Sigmoid colon (tissue), 4 donors: ENCODE data around the gene MED26.

Source experiments
- POLR2A ChIP-seq, 2 donors: fragments of 450-650 bp; IDR thresholded peaks; one replicate each; pipeline ENCODE4 v1.6.1; 2016; ENCODE audit warnings: antibody characterized with exemption in 2 of 2, mild to moderate bottlenecking in 2 of 2, moderate library complexity in 2 of 2
- POLR2AphosphoS5 ChIP-seq, 4 donors: sonication (generic); formaldehyde crosslinking; IDR thresholded peaks; one replicate each; pipeline ENCODE4 v1.6.1; 2017; ENCODE audit warnings: antibody characterized with exemption in 4 of 4
- TF ChIP-seq, protein P1 (sequence below), 4 experiments: fragments of 450-650 bp in 3 of 4; fragments of 200-600 bp in 1 of 4; IDR thresholded peaks; one replicate each; pipeline ENCODE4 v1.5.1; 2016 to 2019; ENCODE audit warnings: antibody characterized with exemption in 4 of 4, mild to moderate bottlenecking in 3 of 4, moderate library complexity in 2 of 4

DNA sequence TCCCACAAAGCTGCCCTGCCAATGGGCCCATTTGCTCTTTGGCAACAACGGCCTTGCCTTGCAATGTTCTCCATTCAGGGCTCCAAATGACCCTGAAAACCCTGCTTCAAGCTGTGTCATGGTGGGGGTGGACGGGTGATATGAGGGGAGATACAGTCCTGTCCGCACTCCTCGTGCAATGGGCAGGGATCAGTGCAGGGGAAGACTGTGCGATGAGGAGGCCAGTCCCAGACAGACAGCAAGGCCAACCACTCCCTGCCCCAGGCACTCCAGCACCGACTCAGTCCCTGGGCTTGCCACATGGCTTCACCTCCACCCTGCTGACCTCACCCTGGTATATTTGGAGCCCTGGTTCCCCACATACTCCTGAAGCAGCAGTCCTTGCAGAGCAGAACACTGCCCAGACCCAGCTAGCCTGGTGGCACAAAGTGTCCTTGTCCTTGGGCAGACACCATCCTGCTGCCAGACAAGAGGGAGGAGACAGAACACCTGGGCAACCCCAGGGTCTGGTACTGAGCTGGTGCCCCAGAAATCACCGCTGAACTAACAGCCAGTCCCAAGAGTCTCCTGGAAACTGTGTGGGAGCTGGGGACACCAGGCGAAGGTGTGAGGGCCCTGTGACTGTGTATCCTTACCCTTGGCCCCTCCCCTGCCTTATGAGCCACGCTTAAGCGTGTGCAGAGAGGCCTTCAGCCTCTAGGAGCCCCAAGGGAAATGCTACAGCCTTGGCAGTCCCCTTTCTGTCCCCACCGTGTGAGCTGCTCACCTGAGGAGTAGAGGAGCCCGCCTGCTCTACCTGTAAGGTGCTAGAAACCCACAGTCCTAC lies 46.6 kb downstream of the MED26 start:
- TF ChIP-seq, protein P1, sequence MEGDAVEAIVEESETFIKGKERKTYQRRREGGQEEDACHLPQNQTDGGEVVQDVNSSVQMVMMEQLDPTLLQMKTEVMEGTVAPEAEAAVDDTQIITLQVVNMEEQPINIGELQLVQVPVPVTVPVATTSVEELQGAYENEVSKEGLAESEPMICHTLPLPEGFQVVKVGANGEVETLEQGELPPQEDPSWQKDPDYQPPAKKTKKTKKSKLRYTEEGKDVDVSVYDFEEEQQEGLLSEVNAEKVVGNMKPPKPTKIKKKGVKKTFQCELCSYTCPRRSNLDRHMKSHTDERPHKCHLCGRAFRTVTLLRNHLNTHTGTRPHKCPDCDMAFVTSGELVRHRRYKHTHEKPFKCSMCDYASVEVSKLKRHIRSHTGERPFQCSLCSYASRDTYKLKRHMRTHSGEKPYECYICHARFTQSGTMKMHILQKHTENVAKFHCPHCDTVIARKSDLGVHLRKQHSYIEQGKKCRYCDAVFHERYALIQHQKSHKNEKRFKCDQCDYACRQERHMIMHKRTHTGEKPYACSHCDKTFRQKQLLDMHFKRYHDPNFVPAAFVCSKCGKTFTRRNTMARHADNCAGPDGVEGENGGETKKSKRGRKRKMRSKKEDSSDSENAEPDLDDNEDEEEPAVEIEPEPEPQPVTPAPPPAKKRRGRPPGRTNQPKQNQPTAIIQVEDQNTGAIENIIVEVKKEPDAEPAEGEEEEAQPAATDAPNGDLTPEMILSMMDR (IDR thresholded peaks at IDR 0.05) = no peak
- TF ChIP-seq POLR2AphosphoS5 (IDR thresholded peaks at IDR 0.05) (no peak), POLR2A (IDR thresholded peaks at IDR 0.05) (no peak)
